Bone marrow (tissue), 2 donors: ENCODE data around the gene ACIN1.

Source experiments
- DNase-seq, 2 donors: peaks; one replicate each; lab custom pipeline; 2025; lab: John Stamatoyannopoulos, UW

Gene ACIN1

DNA sequence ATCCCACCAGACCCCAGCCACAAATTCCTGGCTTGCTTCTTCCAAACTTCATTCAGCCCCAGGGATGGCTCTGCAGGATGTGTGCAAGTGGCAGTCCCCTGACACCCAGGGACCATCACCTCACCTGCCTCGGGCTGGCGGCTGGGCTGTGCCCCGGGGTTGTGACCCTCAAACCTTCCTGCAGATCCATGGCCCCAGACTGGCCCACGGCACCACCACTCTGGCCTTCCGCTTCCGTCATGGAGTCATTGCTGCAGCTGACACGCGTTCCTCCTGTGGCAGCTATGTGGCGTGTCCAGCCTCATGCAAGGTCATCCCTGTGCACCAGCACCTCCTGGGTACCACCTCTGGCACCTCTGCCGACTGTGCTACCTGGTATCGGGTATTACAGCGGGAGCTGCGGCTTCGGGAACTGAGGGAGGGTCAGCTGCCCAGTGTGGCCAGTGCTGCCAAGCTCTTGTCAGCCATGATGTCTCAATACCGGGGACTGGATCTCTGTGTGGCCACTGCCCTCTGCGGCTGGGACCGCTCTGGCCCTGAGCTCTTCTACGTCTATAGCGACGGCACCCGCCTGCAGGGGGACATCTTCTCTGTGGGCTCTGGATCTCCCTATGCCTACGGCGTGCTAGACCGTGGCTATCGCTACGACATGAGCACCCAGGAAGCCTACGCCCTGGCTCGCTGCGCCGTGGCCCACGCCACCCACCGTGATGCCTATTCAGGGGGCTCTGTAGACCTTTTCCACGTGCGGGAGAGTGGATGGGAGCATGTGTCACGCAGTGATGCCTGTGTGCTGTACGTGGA is 52.6 kb downstream of the ACIN1 start, which contains the start of gene PSMB11:
TSS of gene PSMB11 (plus strand) at position 51 of the 804 bp plus-strand sequence. CDS start at position 65, 14 bp downstream.
- DNase-seq = no peak

- no peak for DNase-seq
Measured at GRCh38 chr14:23041729-23042128, 53.2 kb downstream of the ACIN1 start.

GRCh38 chr14:23040100-23040499 is 54.8 kb downstream of the ACIN1 start:
- DNase-seq = no peak

DNA sequence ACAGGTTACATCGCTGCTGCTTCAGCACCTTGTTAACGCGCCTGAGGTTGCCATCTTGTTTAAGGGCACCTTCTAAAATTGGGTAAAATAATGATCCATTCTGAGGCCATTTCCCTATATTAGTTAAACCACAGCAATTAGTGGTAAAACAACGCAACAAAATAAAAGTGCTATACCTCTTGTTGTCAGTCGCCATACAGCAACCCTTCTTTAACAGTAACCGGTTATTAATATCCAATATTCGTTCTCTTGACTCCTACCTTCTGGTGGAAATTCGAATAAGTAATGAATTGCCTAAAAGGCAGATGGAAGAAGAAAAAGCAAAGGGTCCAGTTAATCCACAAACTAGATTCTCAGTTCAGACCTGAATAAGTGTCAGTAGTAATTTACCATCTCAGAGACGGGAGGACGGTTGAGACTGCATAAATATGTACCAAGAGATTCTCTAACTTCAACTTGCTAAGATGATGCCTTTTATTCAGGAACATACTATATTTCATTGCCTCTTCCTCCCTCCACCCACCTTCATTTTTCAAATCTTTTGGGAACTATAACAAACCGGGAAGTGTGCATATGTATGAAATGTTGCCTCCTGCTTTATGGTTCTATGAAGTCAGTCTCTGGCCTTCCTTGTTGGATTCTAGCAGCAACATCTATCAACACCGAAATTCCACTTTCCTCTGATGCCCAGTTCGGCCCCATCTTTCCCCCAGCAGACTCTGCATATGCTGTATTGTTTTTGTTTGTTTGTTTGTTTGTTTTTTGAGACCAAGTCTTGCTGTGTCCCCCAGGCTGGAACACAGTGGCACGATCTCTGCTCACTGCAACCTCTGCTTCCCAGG is 59.4 kb downstream of the ACIN1 start:
- DNase-seq = no peak

DNA sequence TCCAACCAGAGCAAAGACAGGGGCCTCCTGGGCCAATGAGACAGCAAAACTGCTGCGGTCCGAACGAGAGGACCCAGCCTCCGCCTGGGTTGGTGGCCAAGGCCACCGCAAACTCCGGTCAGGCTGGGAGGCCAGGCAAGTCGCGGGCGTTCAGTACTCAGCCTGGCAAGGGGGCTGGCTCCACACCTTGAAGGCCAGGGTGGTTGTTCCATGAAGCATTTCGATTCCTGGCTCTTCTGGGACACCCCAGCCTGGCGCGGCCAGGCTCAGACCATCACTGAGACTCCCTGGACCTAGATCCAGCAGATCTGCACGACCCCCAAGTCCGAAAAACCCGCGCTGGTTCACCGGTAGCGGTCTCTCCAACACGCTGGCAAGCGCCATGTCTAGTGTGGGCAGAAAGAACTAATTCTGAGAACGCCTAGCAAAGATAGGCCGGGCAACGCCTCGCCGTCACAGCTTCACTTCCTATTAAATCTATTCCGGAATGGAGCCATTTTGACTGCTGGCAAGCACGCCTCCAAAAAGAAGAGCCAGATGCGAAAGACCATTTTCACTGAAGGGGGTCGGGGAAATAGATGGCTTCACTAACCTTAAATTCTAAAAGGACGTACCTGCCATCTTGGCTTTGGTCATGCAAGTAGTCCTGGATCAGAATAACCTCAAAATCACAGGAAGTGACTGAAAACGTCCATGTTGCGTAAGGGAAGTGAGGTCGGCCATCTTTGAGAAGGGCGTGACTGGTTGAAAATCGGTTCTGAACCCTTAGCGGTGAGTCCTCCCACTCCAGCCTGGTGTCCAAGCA is 60.2 kb downstream of the ACIN1 start, which contains the start of gene PSMB5:
TSS of gene PSMB5 (minus strand) at position 403 of the 805 bp plus-strand sequence. CDS start at position 384, 19 bp downstream.
- DNase-seq = no peak

GRCh38 chr14:23033801-23034497 is 61.0 kb downstream of the ACIN1 start:
- DNase-seq = no peak

GRCh38 chr14:23033251-23033727 is 61.6 kb downstream of the ACIN1 start:
- DNase-seq = no peak

DNA sequence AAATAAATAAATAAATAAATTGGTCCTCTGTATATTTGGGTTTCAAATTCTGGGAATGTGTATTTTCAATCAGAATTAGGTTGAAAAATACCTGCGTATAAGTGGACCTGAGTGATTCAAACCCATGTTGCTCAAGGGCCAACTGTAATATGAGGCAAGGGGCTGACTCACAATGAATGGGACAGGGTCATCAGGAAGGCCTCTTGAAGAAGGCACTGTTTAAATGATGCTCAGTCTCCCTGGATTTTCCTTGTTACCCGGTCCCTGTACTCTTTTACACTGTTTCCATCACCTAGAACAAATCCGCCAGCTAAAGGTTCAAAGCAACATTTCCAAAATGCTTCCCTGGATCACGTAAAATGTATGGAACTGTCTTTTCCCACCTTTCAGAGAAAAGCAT is 64.0 kb downstream of the ACIN1 start:
- no peak for DNase-seq

GRCh38 chr14:23028799-23029198 is 66.1 kb downstream of the ACIN1 start:
- no peak for DNase-seq

DNA sequence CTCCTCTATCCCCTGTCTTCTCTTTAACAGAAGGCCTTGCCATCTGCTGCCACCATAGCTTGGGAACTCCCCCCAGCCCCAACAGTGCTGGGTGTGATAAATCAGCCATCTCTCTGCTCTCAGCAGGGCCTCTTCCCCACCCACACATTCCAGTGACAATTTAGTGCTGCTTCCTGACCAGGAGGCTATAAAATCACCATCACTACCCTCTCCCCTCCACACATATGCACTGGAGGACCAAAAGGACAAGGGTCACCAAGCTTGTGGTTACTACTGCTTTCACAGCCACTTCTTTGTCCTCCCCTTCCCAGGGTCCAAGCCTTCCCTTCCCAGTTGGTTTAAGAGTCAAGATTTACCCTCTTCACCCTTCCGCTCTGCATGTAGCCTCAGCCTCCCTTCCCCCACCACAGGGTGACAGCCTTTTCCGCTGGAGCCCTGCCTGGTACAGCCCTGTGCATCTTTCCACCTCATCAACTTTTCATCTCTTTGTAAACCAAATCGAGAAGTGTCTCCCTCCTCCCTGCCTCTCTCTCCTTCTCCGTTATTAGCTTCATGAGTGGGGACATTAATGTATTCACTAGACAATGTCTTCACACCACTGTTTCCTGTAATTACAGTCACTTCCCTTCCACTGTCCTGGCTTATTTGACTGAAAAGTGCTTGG is 69.7 kb downstream of the ACIN1 start:
- DNase-seq = no peak

- no peak for DNase-seq
Measured at GRCh38 chr14:23024612-23025075, 70.3 kb downstream of the ACIN1 start.

- DNase-seq = no peak
Measured at GRCh38 chr14:23023795-23024152, 71.2 kb downstream of the ACIN1 start.

DNA sequence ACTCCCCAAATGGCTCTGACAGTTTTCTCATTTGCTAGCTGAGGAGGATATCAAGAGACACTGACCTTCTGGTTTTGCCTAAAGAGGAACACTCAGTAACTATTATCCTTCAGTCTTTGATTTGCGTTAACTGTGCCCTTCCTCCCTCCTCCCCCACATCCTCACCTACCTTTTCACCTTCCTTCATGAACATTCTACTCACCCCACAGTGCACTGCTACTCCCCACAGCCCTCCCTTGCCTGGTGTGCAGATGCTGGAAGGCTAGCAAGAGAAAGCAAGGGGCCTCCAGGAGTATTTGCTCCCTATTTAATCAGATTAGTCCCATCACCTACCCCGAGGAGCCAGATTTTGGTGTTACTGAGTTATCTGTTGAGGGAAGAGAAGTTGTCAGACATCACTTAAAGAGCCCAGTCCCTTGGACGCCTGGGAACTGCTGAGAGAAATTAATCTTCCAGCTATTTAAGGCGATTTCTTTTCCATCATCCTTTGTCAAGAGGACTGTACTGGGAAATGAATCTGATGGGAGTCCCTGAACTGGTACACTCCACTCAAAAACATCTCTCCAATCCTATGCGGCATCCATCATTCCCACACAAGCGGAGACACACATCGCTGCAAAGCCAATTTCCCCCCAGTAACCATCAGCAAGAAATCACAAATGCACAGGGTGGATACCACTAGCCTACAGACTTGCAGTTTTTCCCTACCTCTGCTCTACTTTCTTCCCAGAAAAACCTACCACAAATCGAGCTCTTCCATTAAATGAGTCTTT is 71.7 kb downstream of the ACIN1 start:
- DNase-seq = no peak

GRCh38 chr14:23021889-23022442 is 73.0 kb downstream of the ACIN1 start:
- no peak for DNase-seq

- no peak for DNase-seq
Measured at GRCh38 chr14:23021434-23021833, 73.5 kb downstream of the ACIN1 start.

DNA sequence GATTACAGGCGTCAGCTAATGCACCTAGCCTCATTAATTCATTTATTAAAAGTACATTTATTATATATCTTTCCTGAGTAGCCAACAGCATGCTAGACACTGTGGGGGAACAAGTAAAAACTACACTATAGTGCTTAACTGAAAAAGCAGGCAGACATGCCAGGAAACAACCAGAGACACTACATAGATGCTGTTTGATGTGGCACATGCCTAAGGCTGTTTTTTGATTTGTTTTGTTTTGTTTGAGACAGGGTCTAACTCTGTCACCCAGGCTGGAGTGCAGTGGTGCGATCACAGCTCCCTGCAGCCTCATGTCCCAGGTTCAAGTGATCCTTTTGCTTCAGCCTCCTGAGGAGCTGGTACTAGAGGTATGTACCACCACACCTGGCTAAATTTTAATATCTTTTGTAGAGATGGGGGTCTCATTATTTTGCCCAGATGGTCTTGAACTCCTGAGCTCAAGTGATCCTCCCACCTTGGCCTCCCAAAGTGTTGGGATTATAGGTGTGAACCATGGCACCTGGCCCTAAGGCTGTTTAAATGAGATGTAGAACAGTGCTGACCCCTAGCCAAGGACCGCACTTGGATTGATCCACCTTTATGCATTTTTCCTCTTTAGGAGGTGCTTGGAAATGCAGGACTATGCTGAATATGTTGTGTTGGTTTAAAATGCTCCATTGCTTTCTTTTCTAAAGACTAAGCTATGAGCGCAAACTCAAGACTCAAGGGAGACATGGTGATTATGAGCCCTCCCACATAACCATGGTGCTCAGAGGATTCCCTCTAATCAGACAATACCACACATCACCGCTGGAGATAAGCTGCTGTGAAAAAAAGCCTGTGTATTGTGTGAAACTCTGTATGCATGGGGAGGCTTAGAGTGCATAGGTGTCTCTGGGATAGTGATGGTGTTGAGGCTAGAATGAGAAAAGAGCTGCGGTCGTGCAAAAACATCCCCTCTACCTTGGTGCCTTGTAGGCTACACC is 74.5 kb downstream of the ACIN1 start:
- no peak for DNase-seq

DNA sequence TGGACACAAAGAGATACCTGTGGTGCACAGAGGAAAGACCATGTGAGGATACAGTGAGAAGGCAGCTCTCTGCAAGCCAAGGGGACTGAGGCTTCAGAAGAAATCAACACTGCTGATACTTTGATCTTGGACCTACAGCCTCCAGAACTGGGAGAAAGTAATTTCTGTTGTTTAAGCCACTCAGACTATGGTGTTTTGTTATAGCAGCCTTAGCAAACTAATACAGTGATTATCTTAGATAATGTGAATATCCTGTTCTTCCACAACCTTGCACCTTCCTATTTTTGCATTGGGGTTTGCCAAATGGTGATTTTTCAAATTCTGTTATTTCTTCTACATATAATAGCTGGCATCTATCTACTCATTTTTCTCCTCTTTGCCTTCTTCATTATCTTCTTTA is 76.8 kb downstream of the ACIN1 start:
- no peak for DNase-seq

DNA sequence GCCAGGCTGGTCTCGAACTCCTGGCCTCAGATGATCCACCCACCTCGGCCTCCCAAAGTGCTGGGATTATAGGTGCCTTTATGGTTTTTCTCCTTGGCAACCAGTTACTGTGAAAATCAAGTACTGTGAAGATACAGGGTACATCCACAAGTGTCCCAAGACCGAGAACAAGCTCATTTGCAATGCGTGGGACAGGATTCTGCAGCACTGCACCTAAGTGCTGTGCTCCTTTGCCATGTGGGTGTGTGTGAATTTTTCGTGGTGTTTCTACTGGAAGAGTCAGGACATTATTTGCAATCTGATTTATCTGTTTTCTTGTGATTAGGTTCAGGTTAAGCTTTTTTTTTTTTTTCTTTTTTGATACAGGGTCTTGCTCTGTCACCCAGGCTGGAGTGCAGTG is 77.8 kb downstream of the ACIN1 start:
- no peak for DNase-seq
